IMR-90 (cell line): Measurements from ENCODE around the gene CRISPLD2. TPM values are rescaled to one million over a fixed set of nuclear protein-coding genes. Genes with fewer than 3 reads are reported as not detected.

ENCODE experiments used
- ATAC-seq: fragments of 200-7000 bp; cut with Tn5 transposase; 2 replicates; pipeline ENCODE4 v1.9.1; 2020; ENCODE audit warnings: low read depth, mild to moderate bottlenecking, moderate library complexity
- BruUV-seq: library from RNA; stranded (reverse); fragments of 400-500 nt; replicated peaks from 2 replicates; lab custom pipeline; 2021; lab: Mats Ljungman, UMichigan
- CTCF ChIA-PET: fragments of 300-600 bp; formaldehyde crosslinking; extraction: SDS; loops from one replicate; lab custom pipeline; 2021; ENCODE audit warnings: antibody characterized with exemption; lab: Yijun Ruan, JAX
- POLR2A ChIA-PET: fragments of 300-600 bp; sonication (Branson Sonifier 250); formaldehyde crosslinking; loops from one replicate; lab custom pipeline; 2022; ENCODE audit warnings: antibody characterized with exemption; ENCODE audit not compliant: unreplicated experiment; lab: Charles Lee
- DNase-seq: peaks from one replicate; pipeline ENCODE4 v3.0.0; 2013
- H2AFZ ChIP-seq: replicated peaks from 2 replicates; pipeline ENCODE3; 2013; ENCODE audit warnings: low read length, mild to moderate bottlenecking; ENCODE audit not compliant: poor library complexity
- H2AK5ac ChIP-seq: 2 replicates; pipeline ENCODE4 v1.6.1; 2013; ENCODE audit warnings: low read depth, low read length, inconsistent platforms
- H2AK9ac ChIP-seq: replicated peaks from 2 replicates; pipeline ENCODE3; 2013; ENCODE audit warnings: mild to moderate bottlenecking, low read depth, low read length, moderate library complexity; ENCODE audit not compliant: poor library complexity
- H2BK120ac ChIP-seq: 2 replicates; pipeline ENCODE4 v1.6.1; 2013; ENCODE audit warnings: low read depth, low read length, inconsistent platforms
- H2BK15ac ChIP-seq: 3 replicates; pipeline ENCODE4 v1.6.1; 2013; ENCODE audit warnings: low read depth, low read length, inconsistent platforms
- H2BK20ac ChIP-seq: 2 replicates; pipeline ENCODE4 v1.6.1; 2013; ENCODE audit warnings: low read depth, mild to moderate bottlenecking, inconsistent platforms, low read length, moderate library complexity
- H2BK5ac ChIP-seq: 2 replicates; pipeline ENCODE4 v1.6.1; 2013; ENCODE audit warnings: mild to moderate bottlenecking, low read depth, low read length, inconsistent platforms; ENCODE audit not compliant: poor library complexity, severe bottlenecking
- H3K14ac ChIP-seq: replicated peaks from 2 replicates; pipeline ENCODE4 v1.6.1; 2013; ENCODE audit warnings: low read depth, low read length, inconsistent platforms
- H3K18ac ChIP-seq: 2 replicates; pipeline ENCODE4 v1.6.1; 2013; ENCODE audit warnings: low read depth, low read length, control low read depth
- H3K23ac ChIP-seq: 2 replicates; pipeline ENCODE4 v1.6.1; 2013; ENCODE audit warnings: low read depth, low read length, inconsistent platforms
- H3K27ac ChIP-seq: 2 replicates; pipeline ENCODE4 v1.5.1; 2013; ENCODE audit warnings: mild to moderate bottlenecking, control low read depth, low read length; ENCODE audit not compliant: insufficient read depth
- H3K27me3 ChIP-seq: 2 replicates; pipeline ENCODE4 v1.6.1; 2013; ENCODE audit warnings: low read length; ENCODE audit not compliant: control insufficient read depth, insufficient read depth
- H3K36me3 ChIP-seq: 2 replicates; pipeline ENCODE4 v1.6.1; 2013; ENCODE audit warnings: low read length, mixed read lengths; ENCODE audit not compliant: control insufficient read depth, insufficient read depth
- H3K4ac ChIP-seq: 2 replicates; pipeline ENCODE4 v1.6.1; 2013; ENCODE audit warnings: low read depth, low read length, inconsistent platforms
- H3K4me1 ChIP-seq: 2 replicates; pipeline ENCODE4 v1.6.1; 2013; ENCODE audit warnings: low read length, mixed read lengths; ENCODE audit not compliant: control insufficient read depth, insufficient read depth
- H3K4me2 ChIP-seq: 2 replicates; pipeline ENCODE4 v1.6.1; 2013; ENCODE audit warnings: low read depth, mild to moderate bottlenecking, control low read depth, low read length, moderate library complexity
- H3K4me3 ChIP-seq: 2 replicates; pipeline ENCODE4 v1.5.1; 2013; ENCODE audit warnings: low read depth, mild to moderate bottlenecking, control low read depth, low read length, moderate library complexity; ENCODE audit not compliant: insufficient read depth
- H3K56ac ChIP-seq: 2 replicates; pipeline ENCODE4 v1.6.1; 2013; ENCODE audit warnings: low read length, inconsistent platforms; ENCODE audit not compliant: insufficient read depth; ENCODE audit errors: extremely low read depth
- H3K79me1 ChIP-seq, 2 experiments: 2 replicates each; pipeline ENCODE4 v1.6.1; 2013; ENCODE audit warnings: low read length in 2 of 2, inconsistent platforms in 1 of 2, low read depth in 1 of 2
- H3K9ac ChIP-seq: 2 replicates; pipeline ENCODE4 v1.6.1; 2013; ENCODE audit warnings: low read depth, low read length, control low read depth
- H3K9me1 ChIP-seq: 2 replicates; pipeline ENCODE4 v1.6.1; 2013; ENCODE audit warnings: low read length, inconsistent platforms; ENCODE audit not compliant: insufficient read depth
- H3K9me3 ChIP-seq: 2 replicates; pipeline ENCODE4 v1.6.1; 2013; ENCODE audit warnings: low read length; ENCODE audit not compliant: control insufficient read depth, insufficient read depth
- H4K20me1 ChIP-seq: 2 replicates; pipeline ENCODE4 v1.6.1; 2013; ENCODE audit warnings: low read length, inconsistent platforms; ENCODE audit not compliant: insufficient read depth
- H4K5ac ChIP-seq: 2 replicates; pipeline ENCODE4 v1.6.1; 2013; ENCODE audit warnings: mild to moderate bottlenecking, low read depth, low read length, control low read depth
- H4K8ac ChIP-seq, 2 experiments: 2 replicates each; pipeline ENCODE4 v1.6.1; 2013; ENCODE audit warnings: low read depth in 2 of 2, low read length in 2 of 2, control low read depth in 1 of 2, inconsistent platforms in 1 of 2
- H4K91ac ChIP-seq: 2 replicates; pipeline ENCODE4 v1.6.1; 2013; ENCODE audit warnings: low read depth, low read length, inconsistent platforms; ENCODE audit not compliant: insufficient read depth
- ELK1 ChIP-seq: fragments of 150-350 bp; IDR thresholded peaks from 2 replicates; pipeline ENCODE4 v1.6.1; 2016; ENCODE audit warnings: low read depth, mild to moderate bottlenecking, low read length, moderate library complexity, borderline replicate concordance
- MAZ ChIP-seq: IDR thresholded peaks from 2 replicates; pipeline ENCODE4 v1.6.1; 2012; ENCODE audit warnings: low read depth, mild to moderate bottlenecking, low read length, improper control_type of control experiment, moderate library complexity, borderline replicate concordance
- POLR2A ChIP-seq: IDR thresholded peaks from 2 replicates; pipeline ENCODE4 v1.6.1; 2012; ENCODE audit warnings: mild to moderate bottlenecking, low read depth, low read length
- WGBS, 2 experiments: methylation state at CpG; one replicate each; pipeline versions ENCODE4 v1.1.5 to v1.1.7; 2013; ENCODE audit warnings: missing lambda C conversion rate in 2 of 2; ENCODE audit not compliant: insufficient read length in 1 of 2; ENCODE audit errors: extremely low coverage in 2 of 2; 5-methylcytosine and 5-hydroxymethylcytosine counted together
- dilution Hi-C: fragments of 300-500 bp; cut with HindIII; formaldehyde crosslinking; loops from one replicate; pipeline ENCODE4 v1.14.3; 2018; ENCODE audit warnings: low sequenced_read_pairs; ENCODE audit not compliant: unreplicated experiment
- in situ Hi-C: fragments of 300-500 bp; cut with MboI; formaldehyde crosslinking; loops from 3 replicates; pipeline ENCODE4 v1.14.3; 2019; ENCODE audit warnings: low sequenced_read_pairs, inconsistent platforms, mixed read lengths
- intact Hi-C: fragments of 100-400 bp; cut with micrococcal nuclease; formaldehyde crosslinking; loops from 2 replicates; pipeline ENCODE4 v1.10.0; 2022
- polyA plus RNA-seq, 3 experiments: library from polyadenylated mRNA; depleted of rRNA; stranded (reverse); fragments of >200 nt; gene quantifications; 2 replicates each; pipeline ENCODE4 v1.2.3, GENCODE V29; 2012; ENCODE audit warnings: low replicate concordance in 1 of 3
- total RNA-seq: library from RNA; depleted of rRNA; stranded (reverse); fragments of >200 nt; gene quantifications from 2 replicates; pipeline ENCODE4 v1.2.3, GENCODE V29; 2012
- TF ChIP-seq, protein P1 (sequence below): conservative IDR thresholded peaks from 2 replicates; pipeline ENCODE4 v1.5.1; 2012; ENCODE audit warnings: mild to moderate bottlenecking, low read depth, low read length, improper control_type of control experiment
- TF ChIP-seq, protein P2 (sequence below): fragments of 150-350 bp; IDR thresholded peaks from 2 replicates; pipeline ENCODE4 v1.6.1; 2017; ENCODE audit warnings: mild to moderate bottlenecking, antibody characterized with exemption, low read length, low read depth

CRISPLD2 gene
- total and polyA plus RNA-seq, 2 of the 4 experiments (the other 2 are of a cell fraction) = 23.1 to 37.5 TPM

GRCh38 chr16:84782846-84783245 is 36.9 kb upstream of the CRISPLD2 start:
- 0 out of 2 replicates have a peak, but pooled peaks cover 3% of the 10 kb centered on the region for H3K9me1 ChIP-seq
- H3K9ac ChIP-seq = no peak overlapping the region
- H3K4me2 ChIP-seq = no peak overlapping the region
- no peaks in the 10 kb centered on the region for H3K27me3 ChIP-seq
- POLR2A ChIA-PET = no interaction called here
- 100% methylated on average over 2 of the region's 2 CpGs; no CpG with 5 or more reads in 1 of the 2 experiments for WGBS, 2 experiments
- CTCF ChIA-PET = no interaction called here
- H2AFZ ChIP-seq = no peak overlapping the region
- H2BK5ac ChIP-seq = no peak overlapping the region
- H3K4me1 ChIP-seq = peaks cover 12% of the 10 kb centered on the region; the same call in 1 of the 2 replicates
- no peaks in the 10 kb centered on the region for H3K9me3 ChIP-seq
- no peak for TF ChIP-seq ELK1
- no peak for TF ChIP-seq POLR2A
- TF ChIP-seq, protein P1, sequence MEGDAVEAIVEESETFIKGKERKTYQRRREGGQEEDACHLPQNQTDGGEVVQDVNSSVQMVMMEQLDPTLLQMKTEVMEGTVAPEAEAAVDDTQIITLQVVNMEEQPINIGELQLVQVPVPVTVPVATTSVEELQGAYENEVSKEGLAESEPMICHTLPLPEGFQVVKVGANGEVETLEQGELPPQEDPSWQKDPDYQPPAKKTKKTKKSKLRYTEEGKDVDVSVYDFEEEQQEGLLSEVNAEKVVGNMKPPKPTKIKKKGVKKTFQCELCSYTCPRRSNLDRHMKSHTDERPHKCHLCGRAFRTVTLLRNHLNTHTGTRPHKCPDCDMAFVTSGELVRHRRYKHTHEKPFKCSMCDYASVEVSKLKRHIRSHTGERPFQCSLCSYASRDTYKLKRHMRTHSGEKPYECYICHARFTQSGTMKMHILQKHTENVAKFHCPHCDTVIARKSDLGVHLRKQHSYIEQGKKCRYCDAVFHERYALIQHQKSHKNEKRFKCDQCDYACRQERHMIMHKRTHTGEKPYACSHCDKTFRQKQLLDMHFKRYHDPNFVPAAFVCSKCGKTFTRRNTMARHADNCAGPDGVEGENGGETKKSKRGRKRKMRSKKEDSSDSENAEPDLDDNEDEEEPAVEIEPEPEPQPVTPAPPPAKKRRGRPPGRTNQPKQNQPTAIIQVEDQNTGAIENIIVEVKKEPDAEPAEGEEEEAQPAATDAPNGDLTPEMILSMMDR = no peak
- TF ChIP-seq, protein P2, sequence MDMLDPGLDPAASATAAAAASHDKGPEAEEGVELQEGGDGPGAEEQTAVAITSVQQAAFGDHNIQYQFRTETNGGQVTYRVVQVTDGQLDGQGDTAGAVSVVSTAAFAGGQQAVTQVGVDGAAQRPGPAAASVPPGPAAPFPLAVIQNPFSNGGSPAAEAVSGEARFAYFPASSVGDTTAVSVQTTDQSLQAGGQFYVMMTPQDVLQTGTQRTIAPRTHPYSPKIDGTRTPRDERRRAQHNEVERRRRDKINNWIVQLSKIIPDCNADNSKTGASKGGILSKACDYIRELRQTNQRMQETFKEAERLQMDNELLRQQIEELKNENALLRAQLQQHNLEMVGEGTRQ = no peak
- TF ChIP-seq MAZ = no peak
- H3K4ac ChIP-seq = no peak overlapping the region
- H3K18ac ChIP-seq = no peak overlapping the region
- dilution Hi-C loops = no loop called here
- intact Hi-C loops = no loop called here
- H3K36me3 ChIP-seq = peaks cover 13% of the 10 kb centered on the region
- H3K27ac ChIP-seq = no peak overlapping the region
- no peak overlapping the region for H2AK5ac ChIP-seq
- H2BK20ac ChIP-seq = no peak overlapping the region
- H3K23ac ChIP-seq = no peak overlapping the region
- no peaks in the 10 kb centered on the region for H4K20me1 ChIP-seq
- H3K56ac ChIP-seq = no peak overlapping the region
- ATAC-seq (no peak), DNase-seq (no peak)
- no peak overlapping the region for H4K5ac ChIP-seq
- in situ Hi-C loops = no loop called here
- H4K91ac ChIP-seq = no peak overlapping the region
- H2AK9ac ChIP-seq = no peak overlapping the region
- H4K8ac ChIP-seq = no peak overlapping the region
- H3K4me3 ChIP-seq = no peak overlapping the region
- H3K79me1 ChIP-seq = 0 out of 4 replicates have a peak, but pooled peaks cover 0 to 5% of the 10 kb centered on the region in 2 experiments
- no TSS peak for BruUV-seq
- no peak overlapping the region for H3K14ac ChIP-seq
- no peak overlapping the region for H2BK120ac ChIP-seq
- no peak overlapping the region for H2BK15ac ChIP-seq
